Measurements from ENCODE around the gene KLC1.

KLC1 gene

DNA sequence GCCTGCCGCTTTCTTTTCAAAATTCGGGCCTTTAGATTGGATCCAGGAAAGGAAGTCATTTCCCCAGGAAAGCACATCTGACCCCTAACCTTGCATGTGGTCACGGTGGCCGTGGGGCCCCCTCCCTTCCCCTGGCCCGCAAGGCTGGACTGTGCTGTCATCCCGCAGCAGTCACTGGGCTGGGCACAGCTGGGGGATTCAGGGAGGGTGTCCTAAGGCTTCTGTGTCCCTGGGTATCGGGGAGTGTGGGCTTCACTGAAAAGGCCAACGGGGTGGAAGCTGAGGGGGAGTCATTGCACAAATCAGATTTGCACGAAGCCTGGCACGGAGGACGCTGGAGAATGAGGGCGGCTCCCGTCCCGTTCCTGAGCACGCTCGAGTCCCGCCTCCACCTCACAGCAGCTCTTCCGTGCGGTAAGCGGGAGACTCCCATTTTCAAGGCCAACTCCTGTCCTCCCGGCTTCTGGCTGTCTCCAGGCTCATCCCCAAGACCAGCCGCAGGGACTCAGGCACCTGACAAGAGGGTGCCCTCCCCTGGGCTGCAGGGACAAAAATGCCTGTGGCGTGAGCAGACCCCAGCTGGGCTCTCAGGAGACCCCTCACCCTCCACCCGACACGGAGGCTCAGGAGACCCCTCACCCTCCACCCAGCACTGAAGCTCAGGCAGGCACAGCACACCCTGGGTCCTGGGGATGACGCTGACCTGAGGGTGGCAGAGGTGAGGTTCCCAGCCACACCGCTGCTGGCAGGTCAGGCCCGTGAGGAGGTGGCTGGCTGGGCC, 76.7 kb downstream of the KLC1 start:
- DNase-seq (ENCODE audit: low read depth, low spot score) = no peak
- no peak overlapping the region for H3K4me3 ChIP-seq (ENCODE audit: low read depth, low read length)
- no peak for TF ChIP-seq CTCF (IDR thresholded peaks at IDR 0.05; ENCODE audit: low read depth, low read length)
- in situ Hi-C loops (cut with HindIII; ENCODE audit: low sequenced_read_pairs) = no loop called here

- in situ Hi-C loops (cut with HindIII; ENCODE audit: low sequenced_read_pairs) = no loop called here
- DNase-seq (ENCODE audit: low read depth, low spot score) = no peak
- no peak for TF ChIP-seq CTCF (IDR thresholded peaks at IDR 0.05; ENCODE audit: low read depth, low read length)
- no peak overlapping the region for H3K4me3 ChIP-seq (ENCODE audit: low read depth, low read length)
Observed at GRCh38 chr14:103706551-103707328, 77.7 kb downstream of the KLC1 start.

GRCh38 chr14:103707329-103708263, 78.6 kb downstream of the KLC1 start:
- no peak for DNase-seq (ENCODE audit: low read depth, low spot score)
- in situ Hi-C loops (cut with HindIII; ENCODE audit: low sequenced_read_pairs) = no loop called here
- TF ChIP-seq CTCF (IDR thresholded peaks at IDR 0.05; ENCODE audit: low read depth, low read length) = no peak
- no peak overlapping the region for H3K4me3 ChIP-seq (ENCODE audit: low read depth, low read length)

GRCh38 chr14:103708750-103709187, 79.8 kb downstream of the KLC1 start:
- in situ Hi-C loops (cut with HindIII; ENCODE audit: low sequenced_read_pairs) = no loop called here
- TF ChIP-seq CTCF (IDR thresholded peaks at IDR 0.05; ENCODE audit: low read depth, low read length) = no peak
- DNase-seq (ENCODE audit: low read depth, low spot score) = no peak
- H3K4me3 ChIP-seq (ENCODE audit: low read depth, low read length) = no peak overlapping the region

GRCh38 chr14:103709814-103710213, 80.8 kb downstream of the KLC1 start:
- no peak for DNase-seq (ENCODE audit: low read depth, low spot score)
- H3K4me3 ChIP-seq (ENCODE audit: low read depth, low read length) = no peak overlapping the region
- in situ Hi-C loops (cut with HindIII; ENCODE audit: low sequenced_read_pairs) = no loop called here
- TF ChIP-seq CTCF (IDR thresholded peaks at IDR 0.05; ENCODE audit: low read depth, low read length) = no peak

DNA sequence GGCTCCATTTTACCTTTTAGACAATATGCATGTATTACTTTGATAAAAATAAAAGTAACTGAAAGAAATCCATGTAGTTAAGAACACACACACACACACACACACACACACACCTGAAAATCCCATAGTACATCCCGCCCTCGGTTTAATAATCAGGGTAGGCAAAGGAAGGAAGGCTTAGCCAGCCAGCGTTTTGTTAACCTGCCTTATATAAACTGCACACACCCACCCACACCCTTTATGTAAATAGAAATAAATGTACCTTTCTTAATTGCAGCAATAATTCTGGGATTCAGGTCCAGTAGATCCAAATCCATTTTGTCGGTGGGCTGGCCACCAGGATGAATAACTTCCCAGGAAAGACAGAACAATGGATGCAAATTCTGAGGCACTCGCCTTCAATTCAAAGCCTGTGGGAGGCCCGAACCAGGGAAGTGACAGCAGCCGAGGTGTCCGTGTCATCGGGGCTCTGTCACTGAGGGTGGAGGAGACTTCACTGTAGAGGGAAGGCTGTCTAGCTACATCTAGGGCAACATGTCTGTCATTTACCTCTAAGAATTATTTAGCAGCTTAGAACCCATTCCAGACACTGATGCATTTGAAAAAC, 81.9 kb downstream of the KLC1 start:
- TF ChIP-seq CTCF (IDR thresholded peaks at IDR 0.05; ENCODE audit: low read depth, low read length) = no peak
- no peak for DNase-seq (ENCODE audit: low read depth, low spot score)
- in situ Hi-C loops (cut with HindIII; ENCODE audit: low sequenced_read_pairs) = no loop called here
- no peak overlapping the region for H3K4me3 ChIP-seq (ENCODE audit: low read depth, low read length)

Measured in astrocyte of the spinal cord (primary cell).